ENCODE results near the gene DNMT3A.

DNMT3A gene

GRCh38 chr2:25341753-25342371 is at the start of gene DNMT3A:
DNMT3A (minus strand) TSS chr2:25341925; CDS start chr2:25313984, 27,941 bp downstream.
- DNase-seq: peak; percentile 51 to 60

- no peak for DNase-seq
Measured at GRCh38 chr2:25389161-25389560, 47.4 kb upstream of the DNMT3A start.

GRCh38 chr2:25388491-25388890 is 46.8 kb upstream of the DNMT3A start:
- DNase-seq: no peak

GRCh38 chr2:25387876-25388449 is 46.2 kb upstream of the DNMT3A start:
- DNase-seq: no peak

GRCh38 chr2:25386971-25387875 is 45.5 kb upstream of the DNMT3A start:
- DNase-seq: no peak

GRCh38 chr2:25385910-25386309 is 44.2 kb upstream of the DNMT3A start:
- DNase-seq: no peak

- DNase-seq: no peak
Measured at GRCh38 chr2:25383806-25384205, 42.1 kb upstream of the DNMT3A start.

- DNase-seq: no peak
Measured at GRCh38 chr2:25381502-25381901, 39.8 kb upstream of the DNMT3A start.

GRCh38 chr2:25380586-25381375 is 39.1 kb upstream of the DNMT3A start:
- DNase-seq: no peak

- no peak for DNase-seq
Measured at GRCh38 chr2:25380023-25380422, 38.3 kb upstream of the DNMT3A start.

GRCh38 chr2:25379535-25379934 is 37.8 kb upstream of the DNMT3A start:
- no peak for DNase-seq

- DNase-seq: no peak
Measured at GRCh38 chr2:25378731-25379490, 37.2 kb upstream of the DNMT3A start.

GRCh38 chr2:25377822-25378421 is 36.2 kb upstream of the DNMT3A start:
- DNase-seq: no peak

- peak; percentile 88 to 93 for DNase-seq
Measured at GRCh38 chr2:25376750-25377621, 35.3 kb upstream of the DNMT3A start.

- DNase-seq: no peak
Measured at GRCh38 chr2:25375989-25376545, 34.3 kb upstream of the DNMT3A start.

- DNase-seq: no peak
Measured at GRCh38 chr2:25375371-25375988, 33.8 kb upstream of the DNMT3A start.

GRCh38 chr2:25374827-25375226 is 33.1 kb upstream of the DNMT3A start:
- no peak for DNase-seq

- no peak for DNase-seq
Measured at GRCh38 chr2:25374411-25374810, 32.7 kb upstream of the DNMT3A start.

- no peak for DNase-seq
Measured at GRCh38 chr2:25373269-25373981, 31.7 kb upstream of the DNMT3A start.

All from stimulated activated CD4-positive, alpha-beta T cell treated with anti-CD3 and anti-CD28 coated beads, Interleukin-2, amount 100 ng/mL, for 48 hours (primary cell).